RPMI8226 (cell line): ENCODE results near the gene SLC34A2.

ENCODE experiments used
- DNase-seq: peaks from one replicate; pipeline ENCODE4 v3.0.0-alpha.2; 2015

The SLC34A2 gene

DNA sequence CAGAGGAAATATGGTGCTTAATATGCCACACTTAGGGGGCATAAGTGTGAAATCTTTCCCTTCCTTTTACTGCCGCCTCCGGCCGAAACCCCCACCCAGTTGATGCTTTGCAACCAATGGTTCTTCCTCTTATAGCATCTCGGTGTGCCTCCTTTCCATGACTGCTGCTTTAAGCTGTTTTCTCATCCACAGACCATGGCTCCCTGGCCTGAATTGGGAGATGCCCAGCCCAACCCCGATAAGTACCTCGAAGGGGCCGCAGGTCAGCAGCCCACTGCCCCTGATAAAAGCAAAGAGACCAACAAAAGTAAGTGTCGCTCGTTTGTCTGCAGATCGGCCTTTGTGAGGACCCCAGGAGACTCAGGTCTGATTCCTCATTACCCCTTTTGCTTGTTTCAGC lies 6.7 kb downstream of the SLC34A2 start:
- no peak for DNase-seq

DNA sequence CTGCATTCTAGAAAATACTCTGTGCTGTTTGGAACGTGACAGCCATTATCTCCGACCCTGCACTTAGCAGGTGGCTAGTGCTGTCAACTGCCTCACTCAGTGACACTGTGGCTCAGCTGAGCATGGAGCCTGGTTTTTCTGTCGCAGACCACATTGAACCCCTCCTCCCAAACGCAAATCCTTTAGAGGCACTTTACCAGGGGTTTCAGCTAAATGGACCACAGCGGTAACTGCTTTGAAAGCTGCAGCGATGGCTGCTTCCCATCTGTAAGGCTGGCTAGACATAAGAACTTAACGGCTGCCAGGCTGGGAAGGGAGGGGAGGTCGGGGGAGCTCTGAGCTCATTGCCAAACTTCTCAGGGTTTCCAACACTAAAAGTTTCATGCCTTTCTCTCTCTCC lies 8.1 kb downstream of the SLC34A2 start:
- DNase-seq = no peak

DNA sequence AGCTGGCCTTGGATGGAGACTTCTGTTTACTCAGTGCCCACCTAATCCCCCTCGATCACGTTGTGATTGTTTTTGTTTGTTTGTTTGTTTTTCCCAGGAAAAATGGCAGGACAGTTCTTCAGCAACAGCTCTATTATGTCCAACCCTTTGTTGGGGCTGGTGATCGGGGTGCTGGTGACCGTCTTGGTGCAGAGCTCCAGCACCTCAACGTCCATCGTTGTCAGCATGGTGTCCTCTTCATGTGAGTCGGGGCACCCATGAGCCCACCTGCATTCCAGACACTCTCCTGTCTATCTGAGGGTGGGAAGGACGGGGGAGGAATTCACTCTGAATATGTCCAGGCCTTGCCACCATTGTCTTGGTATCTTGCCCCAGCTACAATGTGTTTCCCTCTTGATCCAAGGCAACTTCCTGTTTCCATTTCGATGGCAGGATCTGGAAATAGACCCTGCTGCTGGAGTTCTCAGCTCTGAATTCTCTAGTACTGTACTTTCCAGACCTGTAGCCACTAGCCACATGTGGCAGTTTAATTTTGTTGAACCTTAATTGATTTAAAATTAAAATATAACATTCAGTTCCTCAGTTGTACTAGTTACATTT lies 10.5 kb downstream of the SLC34A2 start:
- no peak for DNase-seq

DNA sequence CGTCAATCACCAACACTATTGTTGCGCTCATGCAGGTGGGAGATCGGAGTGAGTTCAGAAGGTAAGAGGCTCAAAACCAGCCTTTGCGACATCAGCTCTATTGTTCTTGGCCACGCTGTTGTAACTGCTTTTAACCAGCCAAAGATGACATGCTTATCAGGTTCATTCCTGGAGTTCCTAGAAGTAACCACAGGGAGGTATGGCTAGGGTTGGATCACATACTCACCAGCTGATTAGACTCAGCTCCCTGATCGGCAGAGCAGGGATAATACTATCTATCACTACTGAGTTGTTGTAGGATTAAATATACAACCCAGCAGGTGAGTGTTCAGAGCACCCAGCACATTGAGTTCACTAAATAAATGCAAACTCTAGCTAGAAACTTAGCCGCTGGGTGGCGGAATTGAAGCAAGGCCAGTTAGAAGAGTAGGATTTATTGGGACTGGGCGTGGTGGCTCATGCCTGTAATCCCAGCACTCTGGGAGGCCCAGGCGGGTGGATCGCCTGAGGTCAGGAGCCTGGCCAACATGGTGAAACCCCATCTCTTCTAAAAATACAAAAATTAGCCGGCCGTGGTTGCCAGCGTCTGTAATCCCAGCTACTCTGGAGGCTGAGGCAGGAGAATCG lies 12.4 kb downstream of the SLC34A2 start:
- DNase-seq = no peak

DNA sequence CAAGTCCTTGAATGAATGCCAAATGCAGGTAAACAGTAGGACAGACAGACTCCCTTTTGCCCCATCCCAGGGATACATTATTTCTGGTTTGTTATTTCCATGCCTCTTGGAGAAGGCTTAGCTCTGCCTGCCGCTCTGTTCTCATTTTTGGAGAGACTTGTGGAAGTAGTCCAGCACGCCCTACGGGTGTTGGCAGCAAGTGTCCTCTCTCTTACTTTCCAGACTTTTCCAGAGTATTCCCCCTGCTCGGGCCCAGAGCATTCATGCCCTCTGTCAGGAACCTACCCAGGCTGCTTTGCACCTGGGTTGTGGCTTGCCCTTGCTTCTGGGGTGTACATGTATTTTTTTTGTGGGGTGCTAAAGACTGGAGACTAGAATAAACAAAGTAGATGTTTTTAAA lies 15.3 kb downstream of the SLC34A2 start:
- DNase-seq = no peak

DNA sequence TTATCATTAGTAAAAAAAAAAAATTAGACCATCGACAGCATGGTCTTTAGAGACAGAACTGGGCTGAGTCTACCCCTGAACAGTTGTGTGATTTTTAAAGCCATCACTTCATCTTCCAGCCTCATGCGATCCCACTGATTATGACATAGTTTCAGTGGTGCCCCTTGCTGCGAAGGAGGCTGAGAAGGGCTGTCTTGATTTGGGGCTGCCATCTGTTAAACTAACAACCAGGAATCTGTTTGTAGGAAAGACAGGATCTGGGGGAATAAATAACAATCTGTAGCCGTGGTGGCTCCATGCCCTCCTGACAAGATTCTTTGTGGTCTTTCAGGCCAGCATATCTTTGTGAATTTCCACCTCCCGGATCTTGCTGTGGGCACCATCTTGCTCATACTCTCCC lies 17.1 kb downstream of the SLC34A2 start:
- DNase-seq = no peak

DNA sequence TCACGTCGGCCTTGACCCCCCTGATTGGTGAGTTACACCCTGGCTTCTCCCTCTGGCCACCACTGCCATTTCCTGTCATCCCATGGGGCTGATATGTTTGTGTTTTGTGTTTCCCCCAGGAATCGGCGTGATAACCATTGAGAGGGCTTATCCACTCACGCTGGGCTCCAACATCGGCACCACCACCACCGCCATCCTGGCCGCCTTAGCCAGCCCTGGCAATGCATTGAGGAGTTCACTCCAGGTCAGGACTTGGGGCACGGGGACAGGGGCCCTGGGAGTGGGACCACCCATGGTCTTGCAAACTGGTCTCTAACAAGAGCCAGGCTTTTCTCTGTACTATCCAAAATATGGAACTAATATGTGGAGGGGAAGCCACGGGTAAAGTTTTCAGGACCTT lies 18.7 kb downstream of the SLC34A2 start:
- no peak for DNase-seq

DNA sequence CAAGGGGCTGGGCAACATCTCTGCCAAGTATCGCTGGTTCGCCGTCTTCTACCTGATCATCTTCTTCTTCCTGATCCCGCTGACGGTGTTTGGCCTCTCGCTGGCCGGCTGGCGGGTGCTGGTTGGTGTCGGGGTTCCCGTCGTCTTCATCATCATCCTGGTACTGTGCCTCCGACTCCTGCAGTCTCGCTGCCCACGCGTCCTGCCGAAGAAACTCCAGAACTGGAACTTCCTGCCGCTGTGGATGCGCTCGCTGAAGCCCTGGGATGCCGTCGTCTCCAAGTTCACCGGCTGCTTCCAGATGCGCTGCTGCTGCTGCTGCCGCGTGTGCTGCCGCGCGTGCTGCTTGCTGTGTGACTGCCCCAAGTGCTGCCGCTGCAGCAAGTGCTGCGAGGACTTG lies 20.6 kb downstream of the SLC34A2 start:
- DNase-seq = no peak

DNA sequence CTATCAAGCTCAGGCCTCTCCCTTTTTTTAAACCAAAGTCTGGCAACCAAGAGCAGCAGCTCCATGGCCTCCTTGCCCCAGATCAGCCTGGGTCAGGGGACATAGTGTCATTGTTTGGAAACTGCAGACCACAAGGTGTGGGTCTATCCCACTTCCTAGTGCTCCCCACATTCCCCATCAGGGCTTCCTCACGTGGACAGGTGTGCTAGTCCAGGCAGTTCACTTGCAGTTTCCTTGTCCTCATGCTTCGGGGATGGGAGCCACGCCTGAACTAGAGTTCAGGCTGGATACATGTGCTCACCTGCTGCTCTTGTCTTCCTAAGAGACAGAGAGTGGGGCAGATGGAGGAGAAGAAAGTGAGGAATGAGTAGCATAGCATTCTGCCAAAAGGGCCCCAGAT lies 21.5 kb downstream of the SLC34A2 start:
- no peak for DNase-seq

DNA sequence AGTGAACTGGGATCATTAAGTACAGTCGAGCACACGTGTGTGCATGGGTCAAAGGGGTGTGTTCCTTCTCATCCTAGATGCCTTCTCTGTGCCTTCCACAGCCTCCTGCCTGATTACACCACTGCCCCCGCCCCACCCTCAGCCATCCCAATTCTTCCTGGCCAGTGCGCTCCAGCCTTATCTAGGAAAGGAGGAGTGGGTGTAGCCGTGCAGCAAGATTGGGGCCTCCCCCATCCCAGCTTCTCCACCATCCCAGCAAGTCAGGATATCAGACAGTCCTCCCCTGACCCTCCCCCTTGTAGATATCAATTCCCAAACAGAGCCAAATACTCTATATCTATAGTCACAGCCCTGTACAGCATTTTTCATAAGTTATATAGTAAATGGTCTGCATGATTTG lies 22.3 kb downstream of the SLC34A2 start:
- no peak for DNase-seq

DNA sequence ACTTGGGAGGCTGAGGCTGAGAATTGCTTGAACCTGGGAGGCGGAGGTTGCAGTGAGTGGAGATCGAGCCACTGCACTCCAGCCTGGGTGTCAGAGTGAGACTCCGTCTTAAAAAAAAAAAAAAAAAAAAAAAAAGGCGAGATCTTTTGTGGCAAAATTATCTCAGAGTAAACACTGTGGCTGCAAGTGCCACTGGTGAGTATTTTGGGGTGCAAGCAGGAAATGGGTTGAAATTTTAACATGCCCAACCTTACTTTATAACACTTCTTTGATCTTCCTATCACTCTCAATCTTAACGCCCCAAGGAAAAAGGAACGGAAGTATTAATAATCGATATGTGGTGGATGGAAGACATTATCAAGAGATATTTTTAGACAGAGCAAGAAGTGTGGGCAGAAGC lies 32.1 kb downstream of the SLC34A2 start:
- DNase-seq = no peak

DNA sequence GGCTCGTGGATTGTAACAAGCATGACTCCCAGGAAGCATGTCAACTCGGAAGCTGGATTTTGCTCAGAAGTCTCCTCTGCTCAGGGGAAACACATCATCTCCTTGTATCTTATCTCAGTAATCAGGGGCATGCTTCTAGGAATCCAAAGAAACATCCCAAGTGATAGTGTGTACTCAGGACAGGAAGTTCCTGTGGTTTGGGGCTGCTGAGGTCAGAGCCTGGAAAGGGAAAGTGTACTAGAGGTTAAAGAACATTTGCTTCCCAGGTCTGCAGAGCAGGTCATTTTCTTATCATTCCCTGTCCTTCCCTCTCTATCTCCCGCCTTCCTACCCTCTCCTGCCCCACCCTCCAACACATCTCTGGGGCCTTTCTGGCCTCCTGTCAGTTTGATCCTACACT lies 38.8 kb downstream of the SLC34A2 start:
- DNase-seq = no peak

DNA sequence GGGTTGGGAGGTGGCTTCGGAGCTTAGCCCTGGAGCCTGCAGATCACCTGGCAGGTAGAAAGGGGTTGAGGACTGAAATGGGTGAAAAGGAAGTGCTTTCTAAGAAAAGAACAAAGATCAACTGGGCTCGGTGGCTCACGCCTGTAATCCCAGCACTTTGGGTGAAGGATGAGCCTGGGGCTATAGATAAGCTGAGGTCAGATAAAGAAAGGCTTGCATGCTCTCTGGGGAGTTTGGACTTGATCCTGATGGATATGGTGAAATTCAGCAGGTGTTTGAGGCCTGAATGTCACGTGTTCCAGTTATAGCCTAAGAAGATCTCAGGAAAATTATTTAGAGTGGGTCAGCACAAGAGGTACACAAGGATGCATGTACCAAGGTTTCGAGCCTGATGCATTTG lies 40.8 kb downstream of the SLC34A2 start:
- no peak for DNase-seq

DNA sequence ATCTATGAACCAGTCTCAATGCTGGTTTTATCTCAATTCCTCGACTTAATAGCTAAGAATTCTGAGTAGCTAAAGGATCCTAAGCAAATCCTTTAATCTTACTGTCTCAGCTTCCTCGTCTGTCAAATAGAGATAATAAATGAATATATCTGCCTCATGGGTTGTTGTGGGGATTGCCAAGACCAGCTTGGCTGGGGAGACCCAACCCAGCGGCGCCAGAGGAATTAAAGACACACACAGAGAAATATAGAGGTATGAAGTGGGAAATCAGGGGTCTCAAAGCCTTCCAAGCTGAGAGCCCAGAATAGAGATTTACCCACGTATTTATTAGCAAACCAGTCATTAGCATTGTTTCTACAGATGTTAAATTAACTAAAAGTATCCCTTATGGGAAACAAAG lies 41.9 kb downstream of the SLC34A2 start:
- DNase-seq = no peak

DNA sequence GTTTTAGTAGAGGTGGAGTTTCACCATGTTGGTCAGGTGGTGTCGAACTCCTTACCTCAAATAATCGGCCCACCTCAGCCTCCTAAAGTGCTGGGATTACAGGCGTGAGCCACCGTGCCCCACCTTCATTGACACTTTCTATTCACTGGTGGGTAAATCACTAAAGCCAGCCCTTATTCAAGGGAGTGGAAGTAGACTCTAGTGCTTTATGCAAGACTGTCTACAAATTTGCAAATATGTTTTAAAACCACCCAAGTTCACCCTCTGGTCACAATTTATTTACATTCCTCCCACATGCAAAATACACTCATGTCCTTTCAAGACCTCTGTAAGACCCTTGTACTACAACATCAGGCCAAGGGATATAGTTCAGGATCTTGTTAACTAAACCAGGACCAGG lies 45.0 kb downstream of the SLC34A2 start:
- DNase-seq = no peak

DNA sequence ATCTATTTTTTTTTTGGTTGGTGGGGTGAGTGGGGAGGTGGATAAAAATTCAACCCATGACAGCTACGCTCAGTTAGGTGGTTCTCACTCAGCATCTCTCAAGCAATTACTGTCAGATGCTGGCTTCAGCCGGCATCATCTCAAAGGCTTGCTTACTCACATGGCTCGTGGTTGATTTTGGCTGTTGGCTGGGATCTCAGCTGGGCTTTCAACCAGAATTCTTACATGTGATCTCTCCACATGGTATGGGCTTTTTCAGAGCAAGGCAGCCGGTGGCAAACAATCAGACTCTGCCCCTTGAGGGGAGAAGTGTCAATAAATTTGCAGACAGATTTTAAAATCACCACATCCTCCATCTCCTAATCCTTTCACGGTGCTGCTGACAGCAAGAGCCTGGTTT lies 47.2 kb downstream of the SLC34A2 start:
- DNase-seq = no peak

DNA sequence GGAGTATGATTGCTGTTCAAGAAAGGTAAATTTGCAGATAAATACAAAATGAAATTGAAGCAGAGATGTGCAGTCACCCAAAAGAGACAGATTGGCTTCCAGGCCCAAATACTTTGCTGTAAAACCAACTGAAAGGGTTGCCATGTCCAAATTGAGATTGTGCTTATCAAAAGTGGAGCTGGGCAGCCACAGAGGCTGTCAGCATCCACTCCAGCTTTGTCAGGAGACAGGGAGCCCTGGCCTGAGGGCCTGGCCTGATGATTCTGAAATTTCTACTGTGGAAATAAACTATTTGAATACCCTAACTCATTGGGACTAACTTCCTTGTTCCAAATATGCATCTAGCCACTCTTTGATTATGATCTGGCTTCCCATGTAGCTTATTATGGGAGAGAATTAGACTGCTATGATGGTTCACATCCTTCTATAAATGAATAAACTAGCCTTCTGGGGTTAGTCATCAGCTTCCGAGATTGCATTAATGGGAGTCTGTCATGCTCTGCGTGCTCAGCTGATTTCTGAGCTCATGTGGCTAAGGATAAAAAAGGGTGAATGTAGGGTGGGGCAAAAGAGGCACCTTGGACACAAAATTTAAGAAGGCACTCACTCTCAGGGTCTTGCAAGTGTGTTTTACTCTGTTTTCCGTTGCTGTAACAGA lies 48.2 kb downstream of the SLC34A2 start:
- DNase-seq = no peak

DNA sequence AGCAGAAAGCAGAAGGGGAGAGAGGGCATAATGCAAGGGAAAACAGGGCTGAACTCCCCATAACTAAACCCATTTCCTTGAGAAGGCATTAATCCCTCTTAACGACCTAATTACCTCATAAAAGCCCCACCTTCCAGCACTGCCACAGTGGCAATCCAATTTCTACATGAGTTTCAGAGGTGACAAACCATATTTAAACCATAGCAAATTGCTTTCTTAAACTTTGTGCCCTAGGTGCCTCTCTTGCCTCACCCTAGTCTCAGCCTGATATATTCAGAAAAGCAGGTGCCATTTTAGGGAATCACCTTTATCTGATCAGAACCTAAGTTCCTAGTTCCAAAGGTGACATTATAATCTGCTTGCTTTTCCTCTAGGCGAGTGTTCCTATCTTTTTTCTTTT lies 48.9 kb downstream of the SLC34A2 start:
- DNase-seq = no peak

DNA sequence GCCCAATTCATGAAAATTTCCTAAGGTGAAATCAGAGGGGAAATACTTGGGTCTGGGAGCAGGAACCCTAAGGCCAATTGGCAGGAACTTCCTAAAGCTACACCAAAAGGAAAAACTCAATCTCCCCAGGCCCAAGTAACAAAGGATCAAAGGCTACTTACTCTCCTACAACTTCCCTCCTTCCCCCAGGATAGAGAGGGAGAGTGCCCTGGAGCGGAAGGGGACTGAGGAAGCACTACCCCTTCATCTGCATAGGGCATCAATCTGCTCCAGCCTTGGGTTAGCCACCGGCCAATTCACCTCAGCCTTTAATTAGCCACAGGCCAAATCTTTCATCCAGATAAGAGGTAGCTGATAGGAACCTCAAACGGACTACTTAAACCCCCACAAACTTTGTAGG lies 55.0 kb downstream of the SLC34A2 start:
- DNase-seq = no peak

DNA sequence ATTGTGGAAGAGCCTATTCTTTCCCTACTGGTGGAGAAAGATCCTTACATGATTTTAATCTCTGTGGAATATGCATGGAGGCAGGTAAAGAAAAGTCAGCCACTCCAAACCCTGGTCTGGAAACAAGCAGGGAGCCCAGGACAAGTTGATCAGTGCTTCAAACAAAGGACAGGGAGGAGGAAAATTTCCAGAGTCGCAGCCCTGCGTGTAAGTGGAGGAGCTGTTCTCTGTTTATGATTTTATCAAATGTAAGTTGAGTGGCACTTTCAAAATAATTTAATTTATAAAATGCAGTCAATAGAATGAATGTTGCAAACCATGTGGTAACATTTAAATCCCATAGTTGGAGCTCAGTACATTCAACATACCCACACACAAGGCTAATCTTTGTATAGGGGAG lies 57.0 kb downstream of the SLC34A2 start:
- no peak for DNase-seq

DNA sequence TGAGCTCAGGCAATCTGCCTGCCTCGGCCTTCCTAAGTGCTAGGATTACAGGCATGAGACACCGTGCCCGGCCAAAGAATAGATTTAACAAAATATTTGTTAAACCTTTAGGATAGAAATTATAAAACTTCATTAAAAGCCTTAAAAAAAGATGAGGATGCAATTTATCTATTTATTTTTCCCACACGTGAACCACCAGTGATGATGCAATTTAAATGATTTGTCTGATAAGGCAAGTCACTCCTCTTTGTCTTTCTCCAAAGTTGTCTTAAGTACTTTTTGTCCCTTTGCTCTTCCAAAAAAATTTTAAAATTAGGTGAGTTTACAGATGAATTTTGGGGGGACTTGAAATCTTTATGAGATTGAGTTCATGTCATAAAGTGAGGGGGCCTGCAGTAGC lies 58.2 kb downstream of the SLC34A2 start:
- DNase-seq = no peak

DNA sequence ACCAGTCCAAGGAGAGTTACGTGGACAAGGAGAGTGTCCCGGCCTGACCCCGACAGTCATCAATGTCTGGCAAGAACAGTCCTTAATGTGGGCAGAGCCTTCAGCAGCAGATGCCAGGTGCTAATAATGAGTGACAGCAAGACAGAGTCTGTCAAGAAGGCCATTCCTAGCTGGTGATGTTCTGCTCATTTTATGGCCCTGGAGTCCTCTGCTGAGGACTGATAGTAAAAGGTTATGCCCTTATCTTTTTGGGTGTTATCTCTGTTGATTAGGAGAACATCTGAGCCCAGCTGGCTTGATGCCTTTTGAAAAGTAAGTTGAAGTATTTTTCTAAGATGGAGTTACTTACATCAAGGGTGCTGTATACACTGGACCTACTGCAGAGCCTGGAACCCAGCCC lies 67.3 kb downstream of the SLC34A2 start:
- DNase-seq = no peak

DNA sequence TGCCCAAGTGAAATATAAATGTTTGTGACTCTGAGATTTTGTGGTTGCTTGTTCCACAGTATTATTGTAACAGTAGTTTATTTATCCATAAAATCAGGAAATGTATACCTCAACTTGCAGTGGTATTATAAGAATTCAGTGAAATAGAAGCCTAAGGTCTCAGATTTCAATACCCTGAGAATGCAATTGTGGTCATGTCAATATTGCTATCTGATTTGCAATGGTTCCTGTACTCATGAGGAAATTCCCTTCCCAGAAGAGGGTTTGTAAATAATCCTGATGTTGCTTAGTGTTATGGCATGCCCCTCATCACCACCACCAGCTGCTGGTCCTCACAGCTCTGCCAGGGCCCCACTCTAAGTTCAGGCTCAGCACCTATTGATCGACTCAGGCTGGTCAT lies 67.8 kb downstream of the SLC34A2 start:
- no peak for DNase-seq

DNA sequence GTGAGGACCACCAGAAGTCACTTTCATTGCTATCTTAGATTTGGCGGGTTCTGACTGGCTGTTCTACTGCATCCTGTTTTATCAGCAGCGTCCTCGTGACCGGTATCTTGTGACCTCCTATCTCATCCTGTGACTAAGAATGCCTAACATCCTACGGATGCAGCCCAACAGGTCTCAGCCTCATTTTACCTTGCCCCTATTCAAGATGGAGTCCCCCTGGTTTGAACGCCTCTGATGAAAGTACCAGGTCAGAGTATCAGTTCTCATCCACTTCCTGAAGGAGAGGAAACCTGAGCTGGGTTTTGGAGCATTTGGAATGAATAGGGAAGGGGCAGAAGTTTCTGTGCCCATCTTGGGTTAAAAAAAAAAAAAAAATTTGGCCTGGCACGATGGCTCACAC lies 70.2 kb downstream of the SLC34A2 start:
- no peak for DNase-seq
